ENCODE results near the gene FXYD4. TPM values are rescaled to one million over a fixed set of nuclear protein-coding genes. Genes with fewer than 3 reads are reported as not detected.

The FXYD4 gene
- total RNA-seq, 2 experiments from 2014 or later, result not detected

DNA sequence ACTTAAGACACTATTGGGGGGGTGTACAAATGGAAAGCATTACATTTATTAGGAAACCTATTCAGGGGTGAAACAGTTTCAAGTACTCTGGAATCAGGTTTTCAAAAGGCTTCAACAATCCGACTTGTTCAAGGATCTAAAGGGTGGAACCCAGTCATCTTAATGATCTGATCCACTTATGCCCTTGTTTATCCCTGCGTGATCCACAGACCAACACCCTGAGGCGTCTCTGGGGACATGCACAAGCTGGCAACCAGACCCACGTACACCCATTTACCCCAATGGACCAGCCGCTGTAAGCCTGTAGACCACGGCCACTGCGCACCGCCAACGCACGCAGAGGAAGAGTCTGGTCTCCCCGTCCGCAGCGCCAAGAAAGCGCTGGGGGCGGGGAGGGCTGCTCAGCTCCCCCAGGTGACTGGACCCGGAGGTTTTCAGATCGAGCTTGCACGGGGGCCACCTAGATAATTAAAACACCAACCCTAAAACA is 24.2 kb downstream of the FXYD4 start:
- Mint-ChIP-seq H3K27me3 (no peaks in the 10 kb centered on the region), H3K9me3 (no peaks in the 10 kb centered on the region), H3K4me3 (peak overlapping the region; percentile 91), H3K4me1 (peaks cover 66% of the 10 kb centered on the region), H3K36me3 (peaks cover 57% of the 10 kb centered on the region), H3K27ac (peak overlapping the region; percentile 91)
- no peak for ATAC-seq (ENCODE audit: low read depth)
- POLR2A ChIA-PET, result interaction anchor here (1.0 to 7.1 kb wide), 6 partner anchors 10 to 41 kb away, joined by 4 to 108 read pairs (median 8); partner anchors contain the start of genes HNRNPF and ZNF487
- no peak for DNase-seq

DNA sequence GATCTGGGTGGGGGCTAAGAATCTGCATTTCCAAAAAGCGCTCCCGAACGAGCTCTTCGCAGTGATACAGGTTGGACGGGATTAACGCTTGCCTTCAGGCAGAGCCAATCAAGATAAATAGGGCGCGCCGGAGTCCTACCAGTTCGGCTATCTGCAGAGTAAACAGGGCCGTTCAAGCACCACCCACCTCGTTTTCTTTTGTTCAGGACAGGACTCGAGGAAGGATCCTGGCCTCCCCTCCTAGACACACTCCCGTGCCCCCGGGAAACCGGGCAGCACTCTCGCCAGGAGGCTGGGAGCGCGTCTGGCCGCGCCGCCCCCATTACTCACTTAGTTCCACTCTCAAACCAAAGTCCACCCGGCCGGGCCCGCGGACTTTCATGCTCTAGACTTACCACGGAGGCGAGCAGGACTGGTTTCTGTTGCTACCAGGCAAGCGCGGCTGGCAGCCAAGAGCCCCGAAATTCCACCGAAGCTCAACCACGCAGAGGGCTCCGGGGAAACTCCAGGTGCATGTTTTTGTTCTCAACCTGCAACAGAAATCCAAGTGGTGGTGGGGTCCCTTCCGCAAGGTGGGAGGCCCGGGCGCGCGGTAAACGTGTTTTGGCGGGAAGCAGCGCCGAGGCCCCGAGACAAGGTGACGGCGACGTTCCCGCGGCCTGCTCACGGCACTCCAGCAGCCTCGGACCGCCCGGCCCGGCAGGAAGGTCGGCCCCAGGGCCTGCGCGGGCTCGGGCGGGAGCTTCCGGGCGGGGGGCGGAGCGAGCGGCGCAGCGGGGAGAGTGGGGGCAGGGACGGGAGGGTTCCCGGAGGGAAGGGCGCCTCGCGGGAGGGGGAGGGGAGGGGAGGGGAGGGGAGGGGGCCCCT is 24.9 kb downstream of the FXYD4 start:
- peak; percentile 67 for ATAC-seq (ENCODE audit: low read depth)
- H3K4me1 Mint-ChIP-seq, result peaks cover 68% of the 10 kb centered on the region
- POLR2A ChIA-PET, result interaction anchor here (0.5 to 7.1 kb wide), 12 partner anchors 9 to 53 kb away, joined by 3 to 108 read pairs (median 4); partner anchors contain the start of genes HNRNPF and ZNF487
- peak overlapping the region; percentile 91 for H3K4me3 Mint-ChIP-seq
- H3K27me3 Mint-ChIP-seq, result no peaks in the 10 kb centered on the region
- H3K9me3 Mint-ChIP-seq, result no peaks in the 10 kb centered on the region
- H3K36me3 Mint-ChIP-seq, result peaks cover 54% of the 10 kb centered on the region
- H3K27ac Mint-ChIP-seq, result peak overlapping the region; percentile 91
- peak; percentile 84 for DNase-seq

DNA sequence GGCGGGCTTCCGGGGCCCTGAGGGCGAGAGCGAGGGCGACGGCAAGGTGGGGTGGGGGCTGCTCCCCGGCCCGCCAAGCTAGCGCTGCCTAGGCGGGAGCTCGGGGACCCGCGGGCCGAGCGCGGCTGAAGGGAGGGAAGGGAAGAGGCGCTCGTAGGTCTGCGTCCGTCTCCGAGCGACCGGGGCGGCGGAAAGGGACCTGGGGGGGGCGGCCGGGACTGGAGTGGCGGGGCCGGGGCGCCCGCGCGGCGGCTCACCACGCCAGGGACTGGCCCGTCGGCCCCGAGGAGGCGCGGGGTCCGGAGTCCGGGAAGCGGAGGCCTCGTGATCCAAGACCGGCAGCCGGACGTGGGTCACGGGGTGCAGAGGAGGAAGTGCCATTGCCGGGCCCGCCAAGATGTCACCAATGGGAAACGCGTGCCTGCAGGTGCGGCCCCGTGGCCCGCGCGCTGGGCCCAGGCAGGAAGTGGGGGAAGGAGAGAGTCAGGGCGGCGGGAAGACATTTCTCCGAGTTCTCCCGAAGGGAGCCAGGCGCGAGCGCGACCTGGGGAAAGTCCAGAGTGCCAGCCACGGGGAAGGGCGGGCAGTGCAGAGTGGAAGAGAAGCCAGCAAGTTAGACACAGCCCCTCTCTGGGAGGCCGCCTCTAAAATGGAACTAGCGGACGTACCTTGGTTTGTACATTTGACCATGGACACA is 25.6 kb downstream of the FXYD4 start:
- Mint-ChIP-seq H3K4me1 (peaks cover 69% of the 10 kb centered on the region), H3K27me3 (no peaks in the 10 kb centered on the region), H3K9me3 (no peaks in the 10 kb centered on the region), H3K27ac (peak overlapping the region; percentile 95), H3K36me3 (peaks cover 50% of the 10 kb centered on the region), H3K4me3 (peak overlapping the region; percentile 91)
- POLR2A ChIA-PET, result interaction anchor here (0.5 to 7.1 kb wide), 14 partner anchors 9 to 259 kb away, joined by 3 to 108 read pairs (median 4); partner anchors contain the start of genes CSGALNACT2, HNRNPF and ZNF487
- ATAC-seq (ENCODE audit: low read depth), result peak; percentile 80
- DNase-seq, result peak; percentile 88

DNA sequence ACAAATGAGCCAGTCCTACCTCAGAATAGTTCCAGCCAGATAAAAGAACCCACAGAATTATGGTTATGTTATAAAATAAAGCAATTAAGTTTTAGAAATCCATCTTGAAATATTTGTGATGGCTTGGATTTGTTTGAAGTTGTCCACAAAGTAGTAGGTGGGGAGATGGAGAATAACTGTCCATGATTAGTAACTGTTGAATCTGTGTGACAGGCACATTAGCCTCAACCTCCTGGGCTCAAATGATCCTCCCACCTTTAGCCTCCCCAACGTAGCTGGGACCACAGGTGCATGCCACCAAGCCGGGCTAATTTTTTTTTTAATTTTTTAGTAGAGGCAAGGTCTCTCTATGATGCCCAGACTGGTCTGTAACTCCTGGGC is 27.5 kb downstream of the FXYD4 start:
- POLR2A ChIA-PET, result interaction anchor here (1.4 to 7.1 kb wide), 4 partner anchors 7 to 261 kb away, joined by 4 to 108 read pairs (median 12); partner anchors contain the start of genes CSGALNACT2 and HNRNPF

DNA sequence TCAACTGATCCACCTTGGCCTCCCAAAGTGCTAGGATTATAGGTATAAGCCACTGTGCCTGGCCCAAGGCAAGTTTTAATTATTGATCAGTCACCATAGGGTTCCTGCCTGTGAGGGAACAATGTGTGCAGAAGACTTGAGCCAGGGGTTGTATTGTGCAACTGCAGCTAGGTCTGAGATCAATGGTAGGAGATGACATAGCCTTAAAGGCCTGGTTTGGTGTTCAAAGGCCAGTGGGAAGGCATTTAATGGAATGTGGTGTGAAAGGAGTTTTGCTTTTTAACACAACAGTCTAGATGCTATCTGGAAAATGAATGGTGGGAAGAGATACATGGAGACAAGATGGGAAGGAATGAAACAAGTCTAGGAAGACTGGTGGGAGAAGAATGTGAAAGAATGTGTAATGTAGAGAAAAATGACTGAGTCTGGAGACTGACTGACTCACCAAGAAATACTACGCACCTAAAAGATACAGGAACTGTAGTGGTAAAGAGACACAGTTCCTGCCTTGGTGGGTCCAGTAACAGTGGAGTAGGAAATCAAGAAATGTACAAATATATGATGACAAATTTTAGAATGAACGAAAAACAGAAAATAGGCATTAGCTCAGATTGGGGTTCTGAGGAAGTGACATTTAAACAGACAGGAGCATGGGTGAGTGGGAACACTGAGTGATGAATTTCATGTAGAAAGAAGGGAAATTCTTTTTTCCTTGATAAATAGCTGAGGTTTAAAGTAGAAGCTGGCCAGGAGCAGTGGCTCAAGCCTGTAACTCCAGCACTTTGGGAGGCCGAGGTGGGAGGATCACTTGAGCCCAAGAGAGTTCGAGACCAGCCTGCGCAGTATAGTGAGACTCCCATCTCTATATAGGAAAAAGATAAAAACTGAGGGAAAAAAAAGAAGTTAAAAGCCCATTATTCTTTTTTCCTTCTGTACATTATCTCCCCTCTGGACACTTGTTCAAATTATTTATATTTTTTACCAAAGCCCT is 28.2 kb downstream of the FXYD4 start:
- ATAC-seq (ENCODE audit: low read depth) (no peak), DNase-seq (no peak)
- POLR2A ChIA-PET, result interaction anchor here (1.9 to 7.1 kb wide), 3 partner anchors 6 to 37 kb away, joined by 7 to 108 read pairs (median 18); partner anchors contain the start of genes HNRNPF and ZNF487
- Mint-ChIP-seq H3K36me3 (peaks cover 54% of the 10 kb centered on the region), H3K9me3 (no peaks in the 10 kb centered on the region), H3K27ac (peak overlapping the region; percentile 95), H3K27me3 (no peaks in the 10 kb centered on the region), H3K4me3 (peak overlapping the region; percentile 91), H3K4me1 (peaks cover 71% of the 10 kb centered on the region)

More for the DNA sequence above, 27.5 kb downstream of the FXYD4 start:
- DNase-seq (no peak), ATAC-seq (ENCODE audit: low read depth) (no peak)
- peaks cover 70% of the 10 kb centered on the region for H3K4me1 Mint-ChIP-seq
- no peaks in the 10 kb centered on the region for H3K27me3 Mint-ChIP-seq
- H3K4me3 Mint-ChIP-seq, result peak overlapping the region; percentile 91
- H3K9me3 Mint-ChIP-seq, result no peaks in the 10 kb centered on the region
- peaks cover 50% of the 10 kb centered on the region for H3K36me3 Mint-ChIP-seq
- H3K27ac Mint-ChIP-seq, result peak overlapping the region; percentile 95

DNA sequence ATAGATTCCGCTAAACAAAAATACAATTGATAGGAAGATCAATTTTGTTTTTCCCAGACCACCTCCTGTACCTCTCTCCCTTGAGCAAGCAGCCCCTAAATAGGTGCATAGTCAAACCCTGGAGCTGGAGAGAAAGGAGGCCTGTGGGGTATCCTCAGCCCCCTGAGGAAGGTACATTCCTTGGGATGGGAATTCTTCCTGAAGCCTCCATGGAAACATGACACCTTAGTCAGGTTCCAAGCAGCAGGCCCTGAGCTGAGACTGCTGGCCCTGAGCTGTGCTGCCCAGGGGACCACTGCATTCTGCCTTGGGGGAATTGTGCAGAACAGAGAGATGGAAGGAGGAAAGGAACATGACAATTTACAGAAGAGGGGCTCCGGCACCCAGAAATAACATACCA is 30.2 kb downstream of the FXYD4 start:
- POLR2A ChIA-PET, result interaction anchor here (0.8 to 2.7 kb wide), 4 partner anchors 8 to 35 kb away, joined by 3 to 18 read pairs (median 5); partner anchors contain the start of genes HNRNPF and ZNF487

DNA sequence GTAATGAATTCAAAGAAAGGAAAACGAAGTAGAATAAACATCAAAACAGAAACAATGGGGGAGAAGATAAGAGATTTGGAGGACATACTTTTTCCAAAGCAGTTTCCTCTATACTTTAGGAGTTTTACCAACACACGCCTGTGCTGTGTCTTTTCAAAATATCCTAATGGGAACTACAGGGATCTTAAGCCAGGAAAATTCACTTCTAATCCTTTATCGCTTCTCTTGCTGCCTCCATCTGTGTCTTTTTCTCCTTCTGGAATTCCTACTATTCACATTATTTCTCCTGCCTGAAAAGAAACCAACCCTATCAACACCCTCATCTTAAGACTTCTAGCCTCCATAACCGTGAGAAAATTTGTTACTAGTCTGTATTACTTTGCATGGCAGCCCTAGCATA is 30.7 kb downstream of the FXYD4 start:
- ATAC-seq (ENCODE audit: low read depth), result no peak
- POLR2A ChIA-PET, result interaction anchor here (0.8 to 1.4 kb wide), 2 partner anchors 10 to 18 kb away, joined by 3 read pairs; no protein-coding TSS in a partner anchor

More for the DNA sequence above, 30.2 kb downstream of the FXYD4 start:
- DNase-seq (no peak), ATAC-seq (ENCODE audit: low read depth) (no peak)
- H3K9me3 Mint-ChIP-seq, result no peaks in the 10 kb centered on the region
- peaks cover 63% of the 10 kb centered on the region for H3K4me1 Mint-ChIP-seq
- peak overlapping the region; percentile 81 for H3K27ac Mint-ChIP-seq
- H3K4me3 Mint-ChIP-seq, result peak overlapping the region; percentile 98
- no peaks in the 10 kb centered on the region for H3K27me3 Mint-ChIP-seq
- H3K36me3 Mint-ChIP-seq, result peaks cover 50% of the 10 kb centered on the region

DNA sequence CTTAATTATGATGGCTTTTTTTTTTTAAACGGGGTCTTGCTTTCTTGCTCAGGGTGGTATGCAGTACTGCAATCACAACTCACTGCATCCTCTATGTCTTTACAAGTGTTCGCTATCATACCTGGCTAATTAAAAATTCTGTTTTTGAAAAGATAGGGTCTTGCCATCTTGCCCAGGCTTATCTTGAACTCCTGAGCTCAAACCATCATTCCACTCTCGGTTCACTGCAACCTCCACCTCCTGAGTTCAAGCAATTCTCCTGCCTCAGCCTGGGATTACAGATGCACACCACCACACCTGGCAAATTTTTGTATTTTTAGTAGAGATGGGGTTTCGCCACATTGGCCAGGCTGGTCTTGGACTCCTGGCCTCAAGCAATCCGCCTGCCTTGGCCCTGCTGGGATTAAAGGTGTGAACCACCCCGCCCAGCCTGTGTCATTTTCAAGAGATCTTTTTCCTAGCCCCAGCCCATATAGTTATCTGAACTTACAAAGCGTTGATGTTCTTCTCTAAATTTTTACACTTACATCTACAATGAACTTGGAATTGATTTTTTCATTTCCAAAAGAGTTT is 31.5 kb downstream of the FXYD4 start:
- Mint-ChIP-seq H3K36me3 (peaks cover 48% of the 10 kb centered on the region), H3K27ac (peak overlapping the region; percentile 66), H3K9me3 (no peaks in the 10 kb centered on the region), H3K27me3 (no peaks in the 10 kb centered on the region), H3K4me1 (peaks cover 59% of the 10 kb centered on the region), H3K4me3 (peak overlapping the region; percentile 98)
- POLR2A ChIA-PET, result interaction anchor here (0.6 to 5.8 kb wide), 4 partner anchors 6 to 50 kb away, joined by 4 to 108 read pairs (median 6); no protein-coding TSS in a partner anchor
- ATAC-seq (ENCODE audit: low read depth) (no peak), DNase-seq (no peak)

More for the DNA sequence above, 30.7 kb downstream of the FXYD4 start:
- Mint-ChIP-seq H3K4me1 (peaks cover 63% of the 10 kb centered on the region), H3K27me3 (no peaks in the 10 kb centered on the region), H3K9me3 (no peaks in the 10 kb centered on the region), H3K36me3 (peaks cover 49% of the 10 kb centered on the region), H3K27ac (peak overlapping the region; percentile 81), H3K4me3 (peak overlapping the region; percentile 98)
- no peak for DNase-seq

DNA sequence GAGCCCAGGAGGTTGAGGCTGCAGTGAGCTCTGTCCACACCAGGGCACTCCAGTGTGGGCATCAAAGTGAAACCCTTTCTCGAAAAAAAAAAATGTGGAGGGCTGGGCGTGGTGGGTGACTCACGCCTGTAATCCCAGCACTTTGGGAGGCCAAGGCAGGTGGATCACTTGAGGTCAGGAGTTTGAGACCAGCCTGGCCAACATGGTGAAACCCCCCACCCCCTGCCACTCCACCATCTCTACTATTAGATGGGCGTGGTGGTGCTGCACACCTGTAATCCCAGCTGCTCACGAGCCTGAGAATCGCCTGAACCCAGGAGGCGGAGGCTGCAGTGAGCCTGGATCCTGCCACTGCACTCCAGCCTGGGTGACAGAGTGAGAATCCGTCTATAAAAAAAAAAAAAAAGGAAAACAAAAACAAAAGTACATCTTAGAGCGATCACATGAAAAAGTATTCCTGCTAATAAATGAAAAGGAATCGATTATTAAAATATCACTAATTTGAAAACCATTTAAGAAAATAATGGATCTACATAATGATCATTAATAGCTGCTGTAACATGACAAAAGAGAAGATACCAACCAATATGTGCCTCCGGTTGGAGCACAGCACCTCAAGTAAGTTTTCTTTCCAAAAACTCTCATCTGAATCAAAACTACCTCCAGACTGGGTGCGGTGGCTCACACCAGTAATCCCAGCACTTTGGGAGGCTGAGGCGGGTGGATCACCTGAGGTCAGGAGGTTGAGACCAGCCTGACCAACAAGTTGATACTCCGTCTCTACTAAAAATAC is 32.7 kb downstream of the FXYD4 start:
- ATAC-seq (ENCODE audit: low read depth) (no peak), DNase-seq (no peak)
- peaks cover 49% of the 10 kb centered on the region for H3K4me1 Mint-ChIP-seq
- POLR2A ChIA-PET, result interaction anchor here (0.6 to 5.8 kb wide), 6 partner anchors 7 to 110 kb away, joined by 3 to 108 read pairs (median 6); partner anchors contain the start of gene ZNF487
- H3K4me3 Mint-ChIP-seq, result peak overlapping the region; percentile 98
- peak overlapping the region; percentile 84 for H3K27ac Mint-ChIP-seq
- H3K27me3 Mint-ChIP-seq, result no peaks in the 10 kb centered on the region
- peaks cover 47% of the 10 kb centered on the region for H3K36me3 Mint-ChIP-seq
- no peaks in the 10 kb centered on the region for H3K9me3 Mint-ChIP-seq

DNA sequence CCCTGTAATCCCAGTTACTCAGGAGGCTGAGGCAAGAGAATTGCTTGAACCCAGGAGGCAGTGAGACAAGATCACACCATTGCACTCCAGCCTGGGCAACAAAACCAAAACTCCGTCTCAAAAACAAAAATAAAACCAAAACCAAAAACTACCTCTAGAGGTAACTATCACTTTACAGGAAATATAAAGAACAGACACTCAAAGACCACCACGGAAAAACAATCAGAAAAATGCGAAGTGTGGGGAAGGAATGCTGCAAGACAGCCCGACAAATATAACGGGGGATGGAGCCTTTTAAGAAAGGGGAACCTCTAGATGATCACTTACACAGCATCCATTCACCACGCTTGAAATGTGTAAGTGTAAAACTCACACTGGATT is 33.3 kb downstream of the FXYD4 start:
- peaks cover 43% of the 10 kb centered on the region for H3K4me1 Mint-ChIP-seq
- POLR2A ChIA-PET, result interaction anchor here (0.6 to 5.8 kb wide), 4 partner anchors 8 to 111 kb away, joined by 5 to 108 read pairs (median 9); partner anchors contain the start of gene ZNF487
- ATAC-seq (ENCODE audit: low read depth), result no peak
- no peaks in the 10 kb centered on the region for H3K27me3 Mint-ChIP-seq
- no peaks in the 10 kb centered on the region for H3K9me3 Mint-ChIP-seq
- H3K4me3 Mint-ChIP-seq, result peak overlapping the region; percentile 98
- H3K36me3 Mint-ChIP-seq, result peaks cover 42% of the 10 kb centered on the region
- no peak for DNase-seq
- H3K27ac Mint-ChIP-seq, result peak overlapping the region; percentile 84

DNA sequence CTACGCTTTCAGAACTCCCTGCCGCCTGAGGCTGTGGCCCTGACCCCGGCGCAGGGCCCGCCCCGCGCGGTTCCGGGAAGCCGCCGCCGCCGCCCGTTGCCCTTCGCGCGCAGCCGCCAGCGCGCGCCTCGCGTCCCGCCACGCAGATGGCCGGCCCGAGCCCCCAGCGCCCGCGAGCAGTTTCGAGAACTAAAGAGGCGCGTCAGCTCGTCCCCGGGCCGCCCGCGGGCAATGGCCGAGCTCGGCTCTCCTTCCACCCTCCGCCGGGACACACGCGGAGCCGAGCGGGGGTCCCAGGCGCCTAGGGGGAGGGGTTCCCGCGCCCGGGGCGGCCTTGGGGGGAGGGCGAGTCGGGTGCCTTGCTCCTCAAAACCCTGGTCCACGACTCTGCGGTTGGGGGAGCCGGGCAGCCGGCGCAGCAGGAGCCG is 35.7 kb downstream of the FXYD4 start:
- H3K27ac Mint-ChIP-seq, result peak overlapping the region; percentile 99
- peaks cover 36% of the 10 kb centered on the region for H3K36me3 Mint-ChIP-seq
- no peaks in the 10 kb centered on the region for H3K27me3 Mint-ChIP-seq
- DNase-seq (peak; percentile 79), ATAC-seq (ENCODE audit: low read depth) (no peak)
- no peaks in the 10 kb centered on the region for H3K9me3 Mint-ChIP-seq
- peaks cover 34% of the 10 kb centered on the region for H3K4me1 Mint-ChIP-seq
- H3K4me3 Mint-ChIP-seq, result peak overlapping the region; percentile 98
- POLR2A ChIA-PET, result interaction anchor here (0.8 to 6.0 kb wide), 14 partner anchors 10 to 286 kb away, joined by 3 to 137 read pairs (median 6); partner anchors contain the start of genes CSGALNACT2 and ZNF487

Data from activated naive CD8-positive, alpha-beta T cell treated with anti-CD3 and anti-CD28 coated beads, Interleukin-2, amount 10 ng/mL, durations not matched to agents 7 days and 5 days (primary cell).